Measurements from ENCODE around the gene ADAMTS16. TPM values are rescaled to one million over a fixed set of nuclear protein-coding genes. Genes with fewer than 3 reads are reported as not detected.
A peak's percentile ranks its signal among the peaks of the same experiment; 100 is the strongest.
"Not testable (repeated sequence)": the region's sequence is repeated elsewhere in the genome, so short reads cannot be mapped to it uniquely, and the experiment has no call there.

Gene ADAMTS16
- total and polyA plus RNA-seq, 12 donors: 0.01 to 0.47 (median 0.12) TPM; not detected in 6

DNA sequence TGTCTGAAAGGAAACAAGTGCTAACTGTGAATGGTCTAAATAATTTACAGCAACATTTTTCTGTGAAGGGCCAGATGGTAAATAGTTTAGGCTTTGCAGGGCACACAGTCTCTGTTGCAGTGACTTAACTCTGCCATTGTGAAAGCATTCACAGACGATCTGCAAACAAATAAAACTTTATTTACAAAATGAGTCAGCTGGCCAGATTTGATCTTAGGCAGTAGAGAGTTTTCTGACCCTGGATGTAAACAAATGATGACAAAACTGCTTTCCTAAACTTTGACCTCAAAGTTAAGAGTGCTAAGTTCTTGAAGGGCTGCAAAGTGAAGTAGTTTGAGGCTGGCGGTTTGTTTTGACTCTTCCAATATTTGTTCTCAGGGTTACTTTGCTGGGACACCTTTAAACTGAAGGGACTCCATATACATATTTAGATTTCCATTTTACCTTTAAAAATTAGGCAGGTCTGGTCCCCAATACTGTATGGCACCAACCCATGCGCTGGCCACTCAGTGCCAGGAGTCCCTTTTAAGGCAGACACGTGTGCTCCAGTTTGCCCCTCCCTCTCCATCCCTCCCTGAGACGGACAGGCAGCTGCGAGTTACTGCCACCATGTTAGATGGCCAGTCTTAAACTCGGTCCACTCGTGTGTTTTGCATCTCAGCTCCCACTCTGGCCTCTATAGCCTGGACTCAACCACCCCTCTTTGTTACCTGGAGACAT lies 4.0 kb upstream of the ADAMTS16 start:
- WGBS, 2 donors: 53 to 61% methylated on average over 8 of the region's 8 CpGs
- TF ChIP-seq, protein P1, sequence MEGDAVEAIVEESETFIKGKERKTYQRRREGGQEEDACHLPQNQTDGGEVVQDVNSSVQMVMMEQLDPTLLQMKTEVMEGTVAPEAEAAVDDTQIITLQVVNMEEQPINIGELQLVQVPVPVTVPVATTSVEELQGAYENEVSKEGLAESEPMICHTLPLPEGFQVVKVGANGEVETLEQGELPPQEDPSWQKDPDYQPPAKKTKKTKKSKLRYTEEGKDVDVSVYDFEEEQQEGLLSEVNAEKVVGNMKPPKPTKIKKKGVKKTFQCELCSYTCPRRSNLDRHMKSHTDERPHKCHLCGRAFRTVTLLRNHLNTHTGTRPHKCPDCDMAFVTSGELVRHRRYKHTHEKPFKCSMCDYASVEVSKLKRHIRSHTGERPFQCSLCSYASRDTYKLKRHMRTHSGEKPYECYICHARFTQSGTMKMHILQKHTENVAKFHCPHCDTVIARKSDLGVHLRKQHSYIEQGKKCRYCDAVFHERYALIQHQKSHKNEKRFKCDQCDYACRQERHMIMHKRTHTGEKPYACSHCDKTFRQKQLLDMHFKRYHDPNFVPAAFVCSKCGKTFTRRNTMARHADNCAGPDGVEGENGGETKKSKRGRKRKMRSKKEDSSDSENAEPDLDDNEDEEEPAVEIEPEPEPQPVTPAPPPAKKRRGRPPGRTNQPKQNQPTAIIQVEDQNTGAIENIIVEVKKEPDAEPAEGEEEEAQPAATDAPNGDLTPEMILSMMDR (IDR thresholded peaks at IDR 0.05): no peak
- peaks cover 0 to 18% (median 16%) of the 10 kb centered on the region in 9 donors for H3K4me1 ChIP-seq
- H3K27me3 ChIP-seq: peaks cover 17 to 34% (median 24%) of the 10 kb centered on the region in 7 donors
- H3K27ac ChIP-seq: no peak overlapping the region
- ATAC-seq (no peak), DNase-seq (no peak)
- intact Hi-C loops (cut with DNase I): no loop called here
- H3K36me3 ChIP-seq: no peaks in the 10 kb centered on the region
- no peak overlapping the region for H3K4me3 ChIP-seq
- peaks cover 0 to 7% (median 0%) of the 10 kb centered on the region in 11 donors for H3K9me3 ChIP-seq

DNA sequence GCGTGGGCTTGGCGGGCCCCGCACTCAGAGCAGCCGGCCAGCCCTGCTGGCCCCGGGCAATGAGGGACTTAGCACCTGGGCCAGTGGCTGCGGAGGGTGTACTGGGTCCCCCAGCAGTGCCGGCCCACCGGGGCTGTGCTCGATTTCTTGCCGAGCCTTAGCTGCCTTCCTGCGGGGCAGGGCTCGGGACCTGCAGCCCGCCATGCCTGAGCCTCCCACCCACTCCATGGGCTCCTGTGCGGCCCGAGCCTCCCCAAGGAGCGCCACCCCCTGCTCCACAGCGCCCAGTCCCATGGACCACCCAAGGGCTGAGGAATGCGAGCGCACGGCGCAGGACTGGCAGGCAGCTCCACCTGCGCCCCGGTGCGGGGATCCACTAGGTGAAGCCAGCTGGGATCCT lies 2.3 kb upstream of the ADAMTS16 start:
- H3K27ac ChIP-seq; DNase-seq; ATAC-seq; H3K36me3 ChIP-seq; H3K9me3 ChIP-seq; H3K4me3 ChIP-seq; intact Hi-C loops (cut with DNase I): not testable (repeated sequence)
- WGBS, 2 donors: 95 to 98% methylated on average over 19 to 23 of the region's 24 CpGs
- H3K4me1 ChIP-seq: peaks cover 0 to 23% (median 17%) of the 10 kb centered on the region in 9 donors
- H3K27me3 ChIP-seq: peaks cover 17 to 47% (median 29%) of the 10 kb centered on the region in 7 donors

DNA sequence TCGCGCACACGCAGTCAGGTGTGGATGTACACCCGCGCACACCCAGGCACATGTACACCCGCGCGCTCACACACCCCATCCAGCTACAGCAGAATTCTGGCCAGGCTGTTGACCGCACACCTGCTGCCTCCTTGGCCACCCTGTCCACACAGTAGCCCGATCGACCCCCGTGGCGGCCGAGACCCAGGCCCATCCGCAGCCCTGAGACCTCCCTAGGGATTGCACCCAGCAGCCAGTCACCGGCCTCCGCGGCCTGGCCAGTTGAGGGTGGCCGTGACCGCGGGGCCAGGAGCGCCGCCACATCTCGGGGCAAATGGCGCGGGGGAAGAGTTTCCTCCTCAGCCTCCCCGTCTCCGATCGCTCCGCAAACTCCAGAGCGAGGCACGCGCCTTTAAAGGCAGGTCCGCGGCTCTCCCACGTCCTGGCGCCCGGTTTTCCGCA lies 774 bp upstream of the ADAMTS16 start:
- Histone ChIP-seq H3K27me3 (peaks cover 17 to 48% (median 29%) of the 10 kb centered on the region in 7 donors), H3K4me1 (peaks cover 0 to 23% (median 17%) of the 10 kb centered on the region in 9 donors), H3K4me3 (peak overlapping the region in 9 of 10 donors; percentile 7 to 43 (median 36)), H3K9me3 (peaks cover 0 to under 1% (median 0%) of the 10 kb centered on the region in 11 donors), H3K36me3 (no peaks in the 10 kb centered on the region), H3K27ac (no peak overlapping the region)
- ATAC-seq (no peak), DNase-seq (no peak)
- intact Hi-C loops (cut with DNase I): no loop called here
- 14 to 18% methylated on average over 36 to 39 of the region's 39 CpGs for WGBS, 2 donors
- TF ChIP-seq, protein P1 (IDR thresholded peaks at IDR 0.05): no peak

DNA sequence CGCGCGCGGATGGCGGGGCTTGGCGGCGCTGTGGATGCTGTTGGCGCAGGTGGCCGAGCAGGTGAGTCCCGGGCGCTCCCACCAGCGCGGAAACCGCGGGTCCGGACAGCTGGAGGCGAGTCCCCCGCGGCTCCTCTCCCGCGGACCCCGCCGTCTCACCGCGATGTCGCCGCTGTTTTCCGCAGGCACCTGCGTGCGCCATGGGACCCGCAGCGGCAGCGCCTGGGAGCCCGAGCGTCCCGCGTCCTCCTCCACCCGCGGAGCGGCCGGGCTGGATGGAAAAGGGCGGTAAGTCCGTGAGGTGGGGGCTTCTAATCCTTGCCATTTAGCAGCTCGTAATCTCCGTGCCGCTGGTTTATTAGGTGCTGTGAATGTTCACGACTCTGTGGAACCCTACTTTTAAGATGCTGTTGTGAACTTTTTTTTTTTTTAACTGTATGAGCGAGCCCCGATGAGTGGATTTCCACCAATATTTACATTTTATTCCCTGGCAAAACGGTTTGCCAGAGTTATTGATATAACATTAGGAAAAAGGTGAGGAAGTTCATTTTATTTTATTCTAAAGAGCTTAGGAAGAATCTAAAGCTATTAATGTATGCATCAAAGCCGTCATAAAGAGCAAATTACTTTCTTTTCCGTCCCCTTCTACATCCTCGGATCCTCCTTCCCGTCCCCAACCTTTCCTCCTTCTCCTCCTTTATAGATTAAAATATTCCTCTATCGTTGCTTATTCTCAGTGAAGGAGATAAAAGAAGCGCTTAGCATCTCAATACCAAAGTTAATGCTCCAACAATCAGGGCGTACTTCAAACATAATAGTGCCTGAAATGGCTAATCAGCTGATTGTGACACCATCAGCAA lies 579 bp downstream of the ADAMTS16 start:
- ATAC-seq (no peak), DNase-seq (no peak)
- Histone ChIP-seq H3K9me3 (no peaks in the 10 kb centered on the region), H3K27me3 (peaks cover 17 to 48% (median 32%) of the 10 kb centered on the region in 7 donors), H3K36me3 (no peaks in the 10 kb centered on the region), H3K27ac (no peak overlapping the region), H3K4me3 (peak overlapping the region in 9 of 10 donors; percentile 16 to 43 (median 36)), H3K4me1 (peaks cover 0 to 23% (median 17%) of the 10 kb centered on the region in 9 donors)
- intact Hi-C loops (cut with DNase I): loop anchor here in 9 of 10 donors (1.0 to 10.0 kb wide), 8 partner anchors 254 to 279 kb away; no protein-coding TSS in a partner anchor
- TF ChIP-seq, protein P1 (IDR thresholded peaks at IDR 0.05): no peak
- 1 to 2% methylated on average over 47 to 57 of the region's 57 CpGs for WGBS, 2 donors
